H1 (cell line): ENCODE measurements around the gene ZNF831. TPM values are rescaled to one million over a fixed set of nuclear protein-coding genes. Genes with fewer than 3 reads are reported as not detected.

ENCODE experiments used
- CTCF ChIA-PET: fragments of 300-600 bp; sonication (Branson Sonifier 250); formaldehyde crosslinking; loops from one replicate; lab custom pipeline; 2021; ENCODE audit not compliant: partially characterized antibody; lab: Charles Lee
- POLR2A ChIA-PET: fragments of 300-600 bp; sonication (Branson Sonifier 250); formaldehyde crosslinking; loops from one replicate; lab custom pipeline; 2021; ENCODE audit warnings: inconsistent platforms; ENCODE audit not compliant: partially characterized antibody; lab: Charles Lee
- DNase-seq, 2 experiments: peaks; one replicate each; pipeline versions ENCODE4 v3.0.0 to v3.0.0-alpha.2; 2010 to 2022; ENCODE audit warnings: low spot score in 2 of 2, low read depth in 1 of 2, mixed read lengths in 1 of 2
- FAIRE-seq: peaks from 2 replicates; lab custom pipeline; 2011; peaks lifted over from hg19 to GRCh38; lab: Jason Lieb, UNC
- H2AFZ ChIP-seq: 2 replicates; pipeline ENCODE4 v1.8.1; 2012; ENCODE audit warnings: low read length, inconsistent platforms
- H2AK5ac ChIP-seq: 2 replicates; pipeline ENCODE4 v1.6.1; 2013; ENCODE audit warnings: low read depth, low read length
- H2BK120ac ChIP-seq: replicated peaks from 2 replicates; pipeline ENCODE3; 2013; ENCODE audit warnings: low read depth, low read length, inconsistent platforms
- H2BK12ac ChIP-seq: 2 replicates; pipeline ENCODE4 v1.6.1; 2013; ENCODE audit warnings: low read depth, low read length
- H2BK15ac ChIP-seq: 2 replicates; pipeline ENCODE4 v1.6.1; 2013; ENCODE audit warnings: low read length
- H2BK20ac ChIP-seq: 2 replicates; pipeline ENCODE4 v1.6.1; 2013; ENCODE audit warnings: low read length
- H2BK5ac ChIP-seq: 2 replicates; pipeline ENCODE4 v1.6.1; 2013; ENCODE audit warnings: low read depth, low read length
- H3K14ac ChIP-seq: 2 replicates; pipeline ENCODE4 v1.6.1; 2013; ENCODE audit warnings: inconsistent platforms; ENCODE audit not compliant: insufficient read length
- H3K18ac ChIP-seq: 2 replicates; pipeline ENCODE4 v1.6.1; 2013; ENCODE audit warnings: low read length; ENCODE audit errors: extremely low read depth
- H3K23ac ChIP-seq: 2 replicates; pipeline ENCODE4 v1.6.1; 2013; ENCODE audit warnings: inconsistent platforms; ENCODE audit not compliant: insufficient read length
- H3K23me2 ChIP-seq: 2 replicates; pipeline ENCODE4 v1.6.1; 2013; ENCODE audit warnings: low read depth, low read length
- H3K27ac ChIP-seq: 2 replicates; pipeline ENCODE4 v1.6.1; 2011; ENCODE audit warnings: low read depth, low read length, inconsistent platforms
- H3K27me3 ChIP-seq, 4 experiments: replicated peaks in 1 of 4; 1 replicate in 1 of 4; 2 replicates in 3 of 4; pipeline versions ENCODE4 v1.6.1 to v1.8.1; 2011 to 2013; ENCODE audit warnings: low read length in 3 of 4, mild to moderate bottlenecking in 3 of 4, inconsistent platforms in 2 of 4, mixed read lengths in 2 of 4, moderate library complexity in 1 of 4; ENCODE audit not compliant: control insufficient read depth in 3 of 4, insufficient read depth in 3 of 4; ENCODE audit errors: extremely low read depth in 1 of 4
- H3K36me3 ChIP-seq, 4 experiments: 2 replicates each; pipeline versions ENCODE4 v1.6.1 to v1.8.1; 2011 to 2013; ENCODE audit warnings: mild to moderate bottlenecking in 4 of 4, low read length in 3 of 4, moderate library complexity in 2 of 4, control low read depth in 1 of 4, inconsistent platforms in 1 of 4; ENCODE audit not compliant: insufficient read depth in 4 of 4, control insufficient read depth in 2 of 4
- H3K4ac ChIP-seq: replicated peaks from 2 replicates; pipeline ENCODE3; 2013; ENCODE audit warnings: low read length, low read depth, mixed read lengths, inconsistent platforms; ENCODE audit not compliant: insufficient read length
- H3K4me1 ChIP-seq, 4 experiments: replicated peaks in 1 of 4; 1 replicate in 1 of 4; 2 replicates in 3 of 4; pipeline versions ENCODE4 v1.6.1 to v1.8.1; 2011 to 2013; ENCODE audit warnings: low read length in 3 of 4, inconsistent platforms in 2 of 4, mixed read lengths in 1 of 4; ENCODE audit not compliant: insufficient read depth in 4 of 4, control insufficient read depth in 3 of 4
- H3K4me2 ChIP-seq, 2 experiments: 2 replicates each; pipeline versions ENCODE4 v1.6.1 to v1.8.1; 2011 to 2013; ENCODE audit warnings: low read depth in 2 of 2, low read length in 2 of 2, control low read depth in 1 of 2, inconsistent platforms in 1 of 2, mild to moderate bottlenecking in 1 of 2; ENCODE audit not compliant: insufficient read depth in 1 of 2
- H3K4me3 ChIP-seq, 4 experiments: fragments of 200-600, 300-600 bp in 1 of 4; sonication (generic), shearing (Covaris generic), sonication (Bioruptor Twin) in 1 of 4; 2 replicates each; pipeline versions ENCODE4 v1.5.1 to v1.8.1; 2011 to 2016; ENCODE audit warnings: low read length in 4 of 4, low read depth in 3 of 4, control low read depth in 2 of 4, inconsistent platforms in 2 of 4, mild to moderate bottlenecking in 2 of 4, mixed read lengths in 1 of 4, moderate library complexity in 1 of 4; ENCODE audit not compliant: insufficient read depth in 2 of 4; ENCODE audit errors: extremely low read depth in 1 of 4
- H3K56ac ChIP-seq: replicated peaks from 2 replicates; pipeline ENCODE3; 2013; ENCODE audit warnings: low read depth, mild to moderate bottlenecking, mixed read lengths, low read length, inconsistent platforms; ENCODE audit not compliant: insufficient read length
- H3K79me1 ChIP-seq: 2 replicates; pipeline ENCODE4 v1.6.1; 2013; ENCODE audit warnings: low read depth, low read length, control low read depth
- H3K79me2 ChIP-seq, 2 experiments: 2 replicates each; pipeline versions ENCODE4 v1.6.1 to v1.8.1; 2012 to 2013; ENCODE audit warnings: low read length in 2 of 2, mild to moderate bottlenecking in 2 of 2, inconsistent platforms in 1 of 2; ENCODE audit not compliant: insufficient read depth in 2 of 2, control insufficient read depth in 1 of 2
- H3K9ac ChIP-seq, 4 experiments: replicated peaks in 1 of 4; 1 replicate in 1 of 4; 2 replicates in 3 of 4; pipeline versions ENCODE4 v1.6.1 to v1.8.1; 2011 to 2013; ENCODE audit warnings: low read depth in 3 of 4, low read length in 3 of 4, control low read depth in 2 of 4, mild to moderate bottlenecking in 2 of 4, moderate library complexity in 2 of 4, inconsistent platforms in 1 of 4; ENCODE audit errors: extremely low read depth in 1 of 4
- H3K9me3 ChIP-seq, 2 experiments: 2 replicates each; pipeline versions ENCODE4 v1.6.1 to v1.8.1; 2012 to 2013; ENCODE audit warnings: mild to moderate bottlenecking in 2 of 2, moderate library complexity in 2 of 2, control low read depth in 1 of 2, inconsistent platforms in 1 of 2, low read depth in 1 of 2, low read length in 1 of 2, mixed read lengths in 1 of 2; ENCODE audit not compliant: insufficient read depth in 2 of 2
- H4K20me1 ChIP-seq, 2 experiments: replicated peaks in 1 of 2; 2 replicates each; pipeline versions ENCODE3 to v1.8.1; 2011 to 2013; ENCODE audit warnings: inconsistent platforms in 2 of 2, low read length in 2 of 2, mild to moderate bottlenecking in 1 of 2; ENCODE audit not compliant: insufficient read depth in 2 of 2, control insufficient read depth in 1 of 2
- H4K5ac ChIP-seq: 2 replicates; pipeline ENCODE4 v1.6.1; 2013; ENCODE audit warnings: low read length, low read depth, mixed read lengths, inconsistent platforms; ENCODE audit not compliant: insufficient read length
- H4K8ac ChIP-seq: 2 replicates; pipeline ENCODE4 v1.8.0; 2013; ENCODE audit warnings: mild to moderate bottlenecking, moderate library complexity, low read length, inconsistent platforms; ENCODE audit not compliant: insufficient read depth; ENCODE audit errors: extremely low read depth
- H4K91ac ChIP-seq: replicated peaks from 2 replicates; pipeline ENCODE3; 2013; ENCODE audit warnings: low read length, mixed read lengths, inconsistent platforms; ENCODE audit not compliant: insufficient read length
- RBBP5 ChIP-seq: IDR thresholded peaks from 2 replicates; pipeline ENCODE4 v1.7.1; 2012; ENCODE audit warnings: low read depth, mild to moderate bottlenecking, inconsistent platforms, low read length, moderate library complexity, borderline replicate concordance
- TCF12 ChIP-seq: IDR thresholded peaks from 2 replicates; pipeline ENCODE4 v1.6.1; 2011; ENCODE audit warnings: low read depth, mild to moderate bottlenecking, low read length
- WGBS, 2 experiments: shearing (Covaris generic) in 1 of 2; methylation state at CpG; one replicate each; pipeline versions ENCODE4 v1.1.6 to v1.1.7; 2013 to 2015; ENCODE audit warnings: low lambda C conversion rate in 2 of 2, mixed read lengths in 2 of 2, inconsistent platforms in 1 of 2, low coverage in 1 of 2, missing lambda C conversion rate in 1 of 2; ENCODE audit not compliant: insufficient replicate concordance in 2 of 2, insufficient coverage in 1 of 2, insufficient read length in 1 of 2; ENCODE audit errors: extremely low coverage in 1 of 2, missing lambda C conversion rate in 1 of 2; 5-methylcytosine and 5-hydroxymethylcytosine counted together
- polyA plus RNA-seq, 7 experiments: library from polyadenylated mRNA; depleted of rRNA in 3 of 7; stranded (reverse) in 5 of 7; unstranded in 2 of 7; fragments of >200 nt in 5 of 7; fragments of 200-250 nt in 2 of 7; gene quantifications; 1 replicate in 5 of 7; 2 replicates in 1 of 7; 4 replicates in 1 of 7; pipeline versions ENCODE4 v1.2.1 to v1.2.3, GENCODE V29; 2011 to 2013; ENCODE audit warnings: missing spikeins in 2 of 7, mixed read lengths in 2 of 7
- total RNA-seq: library from RNA; stranded (reverse); fragmentation: NEBNext Ultra II Directional; extraction: Animal tissue kit (Norgen Biotek cat#: 25700); gene quantifications from 2 replicates; pipeline ENCODE4 v1.2.1, GENCODE V29; 2021

Gene ZNF831
- total and polyA plus RNA-seq, 2 of the 8 experiments (the other 6 are each of a cell fraction or from before 2014, with no cell fraction given), result not detected

- Histone ChIP-seq H3K4me3 (no peak overlapping the region), H4K20me1 (no peaks in the 10 kb centered on the region), H3K4me2 (no peak overlapping the region), H3K4me1 (no peaks in the 10 kb centered on the region), H4K5ac (no peak overlapping the region), H3K18ac (no peak overlapping the region), H3K4ac (no peak overlapping the region), H4K8ac (no peak overlapping the region), H3K23ac (no peak overlapping the region), H3K23me2 (no peaks in the 10 kb centered on the region), H2BK120ac (no peak overlapping the region), H3K14ac (no peak overlapping the region), H3K27me3 (no peaks in the 10 kb centered on the region; a peak in 2 of 7 replicates), H2BK12ac (no peak overlapping the region), H3K79me2 (no peaks in the 10 kb centered on the region), H2BK5ac (no peak overlapping the region), H3K9ac (no peak overlapping the region), H3K27ac (no peak overlapping the region), H3K79me1 (no peaks in the 10 kb centered on the region), H3K9me3 (no peaks in the 10 kb centered on the region), H3K56ac (no peak overlapping the region), H4K91ac (no peak overlapping the region), H2BK20ac (no peak overlapping the region), H2BK15ac (no peak overlapping the region), H3K36me3 (no peaks in the 10 kb centered on the region), H2AK5ac (no peak overlapping the region), H2AFZ (no peak overlapping the region)
- 91% methylated on average over 1 of the region's 1 CpG; no CpG with 5 or more reads in 1 of the 2 experiments for WGBS, 2 experiments
- TF ChIP-seq TCF12, result no peak
- TF ChIP-seq RBBP5, result no peak
- CTCF ChIA-PET, result interaction anchor here (0.7 to 1.0 kb wide), 2 partner anchors 87 to 1960 kb away, joined by 3 to 5 read pairs; no protein-coding TSS in a partner anchor
- no peak for FAIRE-seq
- DNase-seq, result no peak
- POLR2A ChIA-PET, result no interaction called here
These were observed 11.4 kb downstream of the ZNF831 start for GRCh38 chr20:59175002-59175401.
